Epithelial cell of esophagus (primary cell): ENCODE measurements around the gene VAT1L.

Source experiments
- DNase-seq: peaks from one replicate; pipeline ENCODE4 v3.0.0; 2010; ENCODE audit warnings: low read depth
- H3K4me3 ChIP-seq: 2 replicates; pipeline ENCODE4 v1.5.1; 2011; ENCODE audit warnings: mild to moderate bottlenecking, low read length, control low read depth
- CTCF ChIP-seq: IDR thresholded peaks from 2 replicates; pipeline ENCODE4 v1.5.1; 2011; ENCODE audit warnings: low read depth, mild to moderate bottlenecking, low read length, control low read depth, inconsistent platforms; ENCODE audit not compliant: insufficient read depth; ENCODE audit errors: missing control alignments

The VAT1L gene

GRCh38 chr16:77993111-77993985 lies 205.0 kb downstream of the VAT1L start:
- TF ChIP-seq CTCF = no peak
- no peak overlapping the region for H3K4me3 ChIP-seq
- peak; percentile 39 for DNase-seq

- DNase-seq = no peak
- TF ChIP-seq CTCF = no peak
These were observed 207.6 kb downstream of the VAT1L start for GRCh38 chr16:77995843-77996455.

GRCh38 chr16:77998350-77999023 lies 210.1 kb downstream of the VAT1L start:
- TF ChIP-seq CTCF = no peak
- H3K4me3 ChIP-seq = no peak overlapping the region
- DNase-seq = no peak

More at GRCh38 chr16:77995843-77996455, 207.6 kb downstream of the VAT1L start:
- H3K4me3 ChIP-seq = no peak overlapping the region

DNA sequence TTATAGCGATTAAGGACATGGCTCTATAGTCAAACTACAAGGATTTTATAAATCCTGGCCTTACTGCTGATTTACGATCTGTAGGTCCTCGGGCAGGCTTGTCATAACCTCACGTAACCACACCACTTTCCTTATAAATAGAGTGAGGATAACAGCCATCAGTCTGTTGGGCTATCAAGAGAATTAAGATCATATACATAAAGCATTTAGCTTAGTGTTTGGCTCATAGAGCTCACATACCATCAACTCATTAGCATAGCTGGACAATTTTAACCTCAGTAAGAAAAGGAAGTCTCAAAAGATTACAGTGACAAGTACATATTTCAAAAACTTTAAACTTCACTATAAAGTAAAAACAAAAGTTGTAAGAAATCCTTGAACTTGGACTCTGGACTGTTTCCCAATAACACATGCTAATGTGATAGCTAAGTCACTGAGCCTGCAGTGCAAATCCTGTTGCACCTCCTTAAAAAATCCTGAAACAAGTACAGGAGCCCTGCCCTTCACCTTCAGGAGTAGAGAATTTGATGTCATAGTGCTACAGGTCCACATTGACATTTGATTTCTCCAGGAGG lies 213.2 kb downstream of the VAT1L start:
- no peak for DNase-seq
- TF ChIP-seq CTCF = no peak
- H3K4me3 ChIP-seq = no peak overlapping the region

DNA sequence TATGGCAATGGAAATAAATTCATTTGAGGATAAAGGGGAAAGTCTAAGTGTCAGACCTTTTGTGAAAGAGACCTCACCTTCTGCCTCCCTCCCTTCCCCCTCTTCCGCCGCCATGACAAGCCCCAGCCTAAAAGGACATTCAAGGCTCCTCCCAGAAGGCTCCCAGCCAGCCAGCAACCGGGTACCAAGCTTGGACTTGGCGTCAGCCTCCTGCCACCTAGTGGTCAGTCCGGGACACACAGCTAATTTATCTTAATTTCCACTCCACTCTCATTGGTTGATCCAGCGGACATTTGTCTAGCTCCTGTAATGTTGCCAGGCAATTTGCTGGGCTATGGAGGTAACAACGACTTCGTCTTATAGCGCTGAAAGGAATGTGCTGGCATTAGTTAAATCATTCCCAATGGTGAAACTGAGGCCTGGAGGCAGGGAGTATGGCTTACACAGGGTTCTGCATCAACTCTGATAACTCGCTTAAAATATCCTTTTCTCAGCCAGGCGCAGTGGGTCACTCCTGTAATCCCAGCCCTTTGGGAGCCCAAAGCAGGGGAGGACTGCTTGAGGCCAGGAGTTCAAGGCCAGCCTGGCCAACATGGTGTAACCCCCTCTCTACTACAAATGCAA lies 214.7 kb downstream of the VAT1L start:
- peak; percentile 66 for TF ChIP-seq CTCF
- no peak overlapping the region for H3K4me3 ChIP-seq
- peak; percentile 79 for DNase-seq

DNA sequence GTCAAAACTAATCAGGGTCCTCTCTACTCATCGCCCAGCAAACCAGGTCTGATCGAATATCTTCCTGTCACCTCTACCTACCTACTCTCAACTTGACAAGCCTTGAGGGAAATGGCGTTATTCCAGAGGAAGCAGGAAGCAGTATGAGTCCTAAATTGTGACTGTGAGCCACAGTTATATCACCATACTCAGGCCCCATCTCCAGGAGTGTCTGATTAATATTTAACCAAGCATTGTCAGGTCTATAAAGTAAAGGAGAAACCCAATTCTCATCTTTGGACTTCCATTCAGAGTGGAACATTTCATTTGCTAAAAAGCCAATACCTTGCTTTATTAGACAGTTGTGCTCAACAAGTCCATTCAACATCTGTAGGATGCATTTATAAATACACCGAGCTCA lies 216.2 kb downstream of the VAT1L start:
- DNase-seq = no peak
- TF ChIP-seq CTCF = no peak

More for the DNA sequence above, 216.2 kb downstream of the VAT1L start:
- H3K4me3 ChIP-seq = no peak overlapping the region
